Esophagus muscularis mucosa (tissue), 4 donors: ENCODE measurements around the gene FOXQ1. TPM values are rescaled to one million over a fixed set of nuclear protein-coding genes. Genes with fewer than 3 reads are reported as not detected.

ENCODE experiments used
- DNase-seq: peaks from one replicate; pipeline ENCODE4 v3.0.0-alpha.2; 2017; ENCODE audit errors: extremely low spot score
- H3K27ac ChIP-seq, 4 donors: fragments of 200-600 bp; sonication (generic); replicated peaks in 1 of 4; 1 replicate in 3 of 4; 2 replicates in 1 of 4; pipeline ENCODE4 v1.5.1; 2016 to 2019; ENCODE audit warnings: mild to moderate bottlenecking in 1 of 4
- H3K27me3 ChIP-seq, 4 donors: fragments of 200-600 bp; sonication (generic); one replicate each; pipeline versions ENCODE4 v1.5.1 to v1.6.0; 2016 to 2019
- H3K36me3 ChIP-seq, 4 donors: fragments of 200-600 bp; sonication (generic); one replicate each; pipeline ENCODE4 v1.5.1; 2016 to 2019
- H3K4me1 ChIP-seq, 4 donors: fragments of 200-600 bp; sonication (generic); one replicate each; pipeline ENCODE4 v1.5.1; 2016 to 2019
- H3K4me3 ChIP-seq, 4 donors: fragments of 200-600 bp; sonication (generic); 1 replicate in 2 of 4; 2 replicates in 2 of 4; pipeline ENCODE4 v1.5.1; 2016 to 2019; ENCODE audit warnings: mild to moderate bottlenecking in 4 of 4, moderate library complexity in 1 of 4
- H3K9me3 ChIP-seq, 4 donors: fragments of 200-600 bp; sonication (generic); 1 replicate in 3 of 4; 2 replicates in 1 of 4; pipeline ENCODE4 v1.5.1; 2016 to 2019
- CTCF ChIP-seq, 3 experiments: fragments of 200-600 bp in 2 of 3; fragments of 450-650 bp in 1 of 3; sonication (generic) in 2 of 3; IDR thresholded peaks; one replicate each; pipeline ENCODE4 v1.5.1; 2017 to 2019; ENCODE audit warnings: antibody characterized with exemption in 3 of 3, mild to moderate bottlenecking in 2 of 3, moderate library complexity in 1 of 3
- EP300 ChIP-seq: sonication (generic); formaldehyde crosslinking; IDR thresholded peaks from one replicate; pipeline ENCODE4 v1.6.1; 2017; ENCODE audit warnings: antibody characterized with exemption
- POLR2A ChIP-seq: fragments of 450-650 bp; IDR thresholded peaks from one replicate; pipeline ENCODE4 v1.6.1; 2017; ENCODE audit warnings: antibody characterized with exemption, moderate library complexity, mild to moderate bottlenecking, low read depth
- POLR2AphosphoS5 ChIP-seq, 2 donors: sonication (generic); formaldehyde crosslinking; IDR thresholded peaks; one replicate each; pipeline ENCODE4 v1.6.1; 2017; ENCODE audit warnings: antibody characterized with exemption in 2 of 2
- WGBS: methylation state at CpG from one replicate; pipeline ENCODE4 v1.1.5; 2018; 5-methylcytosine and 5-hydroxymethylcytosine counted together
- intact Hi-C: fragments of 100-400 bp; cut with DNase I; formaldehyde crosslinking; loops from one replicate; pipeline ENCODE4 v1.15.1; 2023
- total RNA-seq, 4 donors: library from RNA; depleted of rRNA; stranded (reverse); fragments of >200 nt; gene quantifications; one replicate each; pipeline versions ENCODE4 v1.1.0 to v1.2.1, GENCODE V29; 2016

FOXQ1 gene
- total RNA-seq, 4 donors from 2014 or later = 2.5 to 4.4 (median 2.9) TPM

GRCh38 chr6:1264619-1265445 lies 47.1 kb upstream of the FOXQ1 start:
- H3K9me3 ChIP-seq = no peaks in the 10 kb centered on the region
- H3K27ac ChIP-seq = no peak overlapping the region
- DNase-seq = no peak
- no peak for TF ChIP-seq POLR2AphosphoS5 (IDR thresholded peaks at IDR 0.05)
- no peak for TF ChIP-seq POLR2A
- TF ChIP-seq EP300 = no peak
- TF ChIP-seq CTCF (IDR thresholded peaks at IDR 0.05) = no peak
- no peaks in the 10 kb centered on the region for H3K4me1 ChIP-seq
- no peaks in the 10 kb centered on the region for H3K27me3 ChIP-seq
- 89% methylated on average over 11 of the region's 11 CpGs for WGBS
- H3K4me3 ChIP-seq = no peak overlapping the region
- no peaks in the 10 kb centered on the region for H3K36me3 ChIP-seq
- intact Hi-C loops = no loop called here

- no peaks in the 10 kb centered on the region for H3K4me1 ChIP-seq
- WGBS = 89% methylated on average over 3 of the region's 3 CpGs
- no peaks in the 10 kb centered on the region for H3K36me3 ChIP-seq
- H3K27me3 ChIP-seq = no peaks in the 10 kb centered on the region
- intact Hi-C loops = no loop called here
- no peak overlapping the region for H3K4me3 ChIP-seq
- DNase-seq = no peak
- H3K9me3 ChIP-seq = no peaks in the 10 kb centered on the region
- no peak overlapping the region for H3K27ac ChIP-seq
- no peak for TF ChIP-seq EP300
These were observed 45.2 kb upstream of the FOXQ1 start for GRCh38 chr6:1266686-1267056.

GRCh38 chr6:1267057-1267732 lies 44.7 kb upstream of the FOXQ1 start:
- no peak for DNase-seq
- no peaks in the 10 kb centered on the region for H3K27me3 ChIP-seq
- WGBS = 85% methylated on average over 8 of the region's 8 CpGs
- H3K4me1 ChIP-seq = no peaks in the 10 kb centered on the region
- TF ChIP-seq EP300 (no peak), CTCF (IDR thresholded peaks at IDR 0.05) (no peak), POLR2AphosphoS5 (IDR thresholded peaks at IDR 0.05) (no peak), POLR2A (no peak)
- H3K9me3 ChIP-seq = no peaks in the 10 kb centered on the region
- intact Hi-C loops = no loop called here
- H3K36me3 ChIP-seq = no peaks in the 10 kb centered on the region
- no peak overlapping the region for H3K27ac ChIP-seq
- H3K4me3 ChIP-seq = no peak overlapping the region

GRCh38 chr6:1267790-1268762 lies 43.8 kb upstream of the FOXQ1 start:
- Histone ChIP-seq H3K36me3 (no peaks in the 10 kb centered on the region), H3K4me3 (no peak overlapping the region), H3K27me3 (no peaks in the 10 kb centered on the region), H3K9me3 (no peaks in the 10 kb centered on the region), H3K4me1 (no peaks in the 10 kb centered on the region), H3K27ac (no peak overlapping the region)
- TF ChIP-seq CTCF (IDR thresholded peaks at IDR 0.05) (no peak), POLR2AphosphoS5 (IDR thresholded peaks at IDR 0.05) (no peak), POLR2A (no peak), EP300 (no peak)
- DNase-seq = no peak
- intact Hi-C loops = no loop called here
- 76% methylated on average over 11 of the region's 18 CpGs for WGBS
